K562 (cell line): ENCODE data around the gene TUBA1B. TPM values are rescaled to one million over a fixed set of nuclear protein-coding genes. Genes with fewer than 3 reads are reported as not detected.
A peak's percentile ranks its signal among the peaks of the same experiment; 100 is the strongest.

Experiments
- ATAC-seq: fragments of 200-7000 bp; cut with Tn5 transposase; 3 replicates; pipeline ENCODE4 v1.9.1; 2020; ENCODE audit warnings: moderate library complexity
- BruUV-seq: library from RNA; stranded (reverse); fragments of 400-500 nt; replicated peaks from 2 replicates; lab custom pipeline; 2021; lab: Mats Ljungman, UMichigan
- CTCF ChIA-PET: fragments of 300-600 bp; formaldehyde crosslinking; extraction: SDS; loops from one replicate; lab custom pipeline; 2021; ENCODE audit warnings: low intra/inter-chr PET ratio; lab: Yijun Ruan, JAX
- POLR2A ChIA-PET: fragments of 300-600, 350-650 bp; sonication (Branson Sonifier 250); formaldehyde crosslinking; extraction: SDS; loops from one replicate; lab custom pipeline; 2021; ENCODE audit warnings: antibody characterized with exemption, inconsistent platforms; lab: Yijun Ruan, JAX
- DNase-seq, 4 experiments: peaks; one replicate each; pipeline versions ENCODE4 v3.0.0 to v3.0.0-alpha.2; 2011 to 2018; ENCODE audit warnings: low spot score in 3 of 4, mixed read lengths in 3 of 4; ENCODE audit errors: extremely low read depth in 1 of 4
- FAIRE-seq: peaks from 2 replicates; lab custom pipeline; 2011; peaks lifted over from hg19 to GRCh38; lab: Jason Lieb, UNC
- H2AFZ ChIP-seq: 2 replicates; pipeline ENCODE4 v1.6.0; 2011; ENCODE audit warnings: low read depth, low read length, control low read depth, inconsistent platforms
- H3K27ac ChIP-seq: fragments of 200-600 bp; 3 replicates; pipeline ENCODE4 v1.8.0; 2011; ENCODE audit warnings: low read depth, mild to moderate bottlenecking, control low read depth, inconsistent platforms, low read length, moderate library complexity, mixed read lengths; ENCODE audit errors: extremely low read depth
- H3K27me3 ChIP-seq, 2 experiments: fragments of 300-600 bp in 1 of 2; 2 replicates in 1 of 2; 3 replicates in 1 of 2; pipeline versions ENCODE4 v1.6.0 to v1.8.0; 2011; ENCODE audit warnings: inconsistent platforms in 2 of 2, low read length in 2 of 2, mild to moderate bottlenecking in 1 of 2, mixed read lengths in 1 of 2, moderate library complexity in 1 of 2; ENCODE audit not compliant: control insufficient read depth in 2 of 2, insufficient read depth in 2 of 2
- H3K36me3 ChIP-seq: fragments of 300-600 bp; 3 replicates; pipeline ENCODE4 v1.8.0; 2011; ENCODE audit warnings: mild to moderate bottlenecking, low read length, inconsistent platforms; ENCODE audit not compliant: control insufficient read depth, insufficient read depth
- H3K4me1 ChIP-seq, 2 experiments: fragments of 200-600 bp in 1 of 2; replicated peaks in 1 of 2; 2 replicates in 1 of 2; 3 replicates in 1 of 2; pipeline versions ENCODE4 v1.5.1 to v1.8.0; 2011; ENCODE audit warnings: inconsistent platforms in 2 of 2, low read length in 2 of 2, mild to moderate bottlenecking in 1 of 2, mixed read lengths in 1 of 2, moderate library complexity in 1 of 2; ENCODE audit not compliant: control insufficient read depth in 2 of 2, insufficient read depth in 2 of 2
- H3K4me2 ChIP-seq: 2 replicates; pipeline ENCODE4 v1.6.1; 2011; ENCODE audit warnings: low read length, control low read depth, inconsistent platforms, mixed read lengths; ENCODE audit not compliant: insufficient read depth
- H3K4me3 ChIP-seq: fragments of 200-600 bp; sonication (generic), shearing (Covaris generic); 2 replicates; pipeline ENCODE4 v1.5.1; 2016; ENCODE audit warnings: control low read depth, inconsistent platforms
- H3K79me2 ChIP-seq: fragments of 200-600 bp; 3 replicates; pipeline ENCODE4 v1.8.0; 2011; ENCODE audit warnings: low read length, inconsistent platforms; ENCODE audit not compliant: control insufficient read depth, insufficient read depth
- H3K9ac ChIP-seq, 2 experiments: 2 replicates each; pipeline versions ENCODE4 v1.6.0 to v1.6.1; 2011; ENCODE audit warnings: low read depth in 2 of 2, low read length in 2 of 2, control low read depth in 1 of 2, inconsistent platforms in 1 of 2, mild to moderate bottlenecking in 1 of 2, mixed read lengths in 1 of 2; ENCODE audit not compliant: insufficient read depth in 1 of 2
- H3K9me1 ChIP-seq: one replicate; pipeline ENCODE4 v1.6.0; 2011; ENCODE audit warnings: inconsistent platforms, mild to moderate bottlenecking, low read length, moderate library complexity; ENCODE audit not compliant: control insufficient read depth, insufficient read depth
- H3K9me3 ChIP-seq: replicated peaks from 2 replicates; pipeline ENCODE4 v1.5.1; 2011; ENCODE audit warnings: low read depth, low read length, inconsistent platforms; ENCODE audit not compliant: control insufficient read depth, insufficient read depth
- H4K20me1 ChIP-seq: replicated peaks from 2 replicates; pipeline ENCODE4 v1.6.1; 2011; ENCODE audit warnings: low read length, inconsistent platforms, mixed read lengths; ENCODE audit not compliant: control insufficient read depth, insufficient read depth
- CHCHD3 ChIP-seq: fragments of 250-450 bp; sonication (Bioruptor Pico); IDR thresholded peaks from 2 replicates; pipeline ENCODE4 v2.1.2; 2022; ENCODE audit warnings: mild to moderate bottlenecking
- CHD7 ChIP-seq: fragments of 200-600 bp; sonication (generic); IDR thresholded peaks from one replicate; pipeline ENCODE4 v1.6.1; 2012; ENCODE audit warnings: mild to moderate bottlenecking, low read depth, low read length, inconsistent platforms
- GABPA ChIP-seq: fragments of 200-800 bp; sonication (Bioruptor generic); conservative IDR thresholded peaks from 2 replicates; pipeline ENCODE4 v1.6.1; 2016; ENCODE audit warnings: low read depth, missing genetic modification characterization, missing compliant biosample characterization
- HMBOX1 ChIP-seq: sonication (generic); IDR thresholded peaks from 2 replicates; pipeline ENCODE4 v1.6.1; 2016
- MIER1 ChIP-seq: fragments of 450-650 bp; IDR thresholded peaks from 2 replicates; pipeline ENCODE4 v1.6.1; 2016; ENCODE audit warnings: antibody characterized with exemption, mild to moderate bottlenecking, low read depth
- RFX7 ChIP-seq: fragments of 250-450 bp; sonication (Bioruptor Pico); IDR thresholded peaks from 2 replicates; pipeline ENCODE4 v1.5.1; 2021; ENCODE audit warnings: mild to moderate bottlenecking
- SAP30 ChIP-seq: fragments of 200-600 bp; sonication (generic); IDR thresholded peaks from 2 replicates; pipeline ENCODE4 v1.6.1; 2012; ENCODE audit warnings: borderline replicate concordance, low read depth, mild to moderate bottlenecking, moderate library complexity, low read length, control low read depth, inconsistent platforms; ENCODE audit not compliant: insufficient read depth, poor library complexity, severe bottlenecking
- TBL1XR1 ChIP-seq, 2 experiments: IDR thresholded peaks; 2 replicates each; pipeline ENCODE4 v1.6.1; 2012; ENCODE audit warnings: improper control_type of control experiment in 2 of 2, low read length in 2 of 2, mild to moderate bottlenecking in 1 of 2
- ZNF174 ChIP-seq: fragments of 250-450 bp; sonication (Bioruptor Pico); IDR thresholded peaks from 2 replicates; pipeline ENCODE4 v1.4.0; 2020; ENCODE audit warnings: mild to moderate bottlenecking
- ZNF717 ChIP-seq: fragments of 250-450 bp; sonication (Bioruptor Pico); IDR thresholded peaks from 2 replicates; pipeline ENCODE4 v1.5.0; 2021
- WGBS: fragments of 100-300 bp; shearing (Covaris generic); methylation state at CpG from one replicate; pipeline ENCODE4 v1.1.6; 2016; ENCODE audit warnings: low coverage, mixed read lengths; ENCODE audit not compliant: insufficient coverage; ENCODE audit errors: missing lambda C conversion rate; 5-methylcytosine and 5-hydroxymethylcytosine counted together
- in situ Hi-C: fragments of 300-500 bp; cut with MboI; formaldehyde crosslinking; loops from 4 replicates; pipeline ENCODE4 v1.15.0; 2018; ENCODE audit warnings: inconsistent platforms, mixed read lengths
- intact Hi-C: fragments of 100-400 bp; cut with micrococcal nuclease; formaldehyde crosslinking; loops from 2 replicates; pipeline ENCODE4 v1.14.2; 2022
- polyA plus RNA-seq, 8 experiments: library from polyadenylated mRNA; depleted of rRNA in 4 of 8; stranded (reverse) in 5 of 8; unstranded in 3 of 8; fragments of >200 nt; fragmentation: Nextera tagmentation in 2 of 8; fragmentation: Illumina TruSeq in 1 of 8; extraction: Ambion mirVana in 2 of 8; extraction: Trizol in 1 of 8; gene quantifications; 2 replicates each; pipeline versions ENCODE4 v1.2.1 to v1.2.3, GENCODE V29; 2011 to 2014; ENCODE audit warnings: inconsistent platforms in 1 of 8, missing spikeins in 1 of 8
- total RNA-seq, 7 experiments: library from RNA; depleted of rRNA in 6 of 7; stranded (reverse); fragments of >200 nt in 6 of 7; fragmentation: Illumina TruSeq in 2 of 7; extraction: Trizol in 2 of 7; gene quantifications; 2 replicates each; pipeline versions ENCODE4 v1.2.1 to v1.2.3, GENCODE V29; 2011 to 2021; ENCODE audit warnings: low replicate concordance in 1 of 7

Gene TUBA1B
- total and polyA plus RNA-seq, 9 of the 15 experiments (the other 6 are each of a cell fraction or from before 2014, with no cell fraction given), result 2,189 to 4,624 (median 2,628) TPM

GRCh38 chr12:49093792-49094159 lies 37.4 kb downstream of the TUBA1B start:
- CTCF ChIA-PET, result interaction anchor here (0.7 kb wide), 1 partner anchor 96 kb away, joined by 3 read pairs; no protein-coding TSS in a partner anchor
- peak overlapping the region; percentile 91; the same call in 2 of the 3 replicates for H3K27ac ChIP-seq
- ATAC-seq (no peak), FAIRE-seq (no peak), DNase-seq (peak in 2 of 4 experiments; percentile 21 to 32)
- in situ Hi-C loops, result no loop called here
- H3K9me1 ChIP-seq, result peaks cover 4% of the 10 kb centered on the region
- peaks cover 12% of the 10 kb centered on the region; the same call in 1 of the 3 replicates for H3K79me2 ChIP-seq
- H3K27me3 ChIP-seq, result no peaks in the 10 kb centered on the region
- no peaks in the 10 kb centered on the region for H4K20me1 ChIP-seq
- intact Hi-C loops, result loop anchor here (1.0 kb wide), 1 partner anchor 141 kb away; no protein-coding TSS in a partner anchor
- no peak overlapping the region; the same call in 1 of the 2 replicates for H3K4me2 ChIP-seq
- POLR2A ChIA-PET, result interaction anchor here (0.5 to 6.6 kb wide), 10 partner anchors 9 to 201 kb away, joined by 3 to 103 read pairs (median 4); partner anchors contain the start of genes LMBR1L, PRPH and TUBA1B
- peak overlapping the region; percentile 92 for H2AFZ ChIP-seq
- no peaks in the 10 kb centered on the region for H3K9me3 ChIP-seq
- 24% methylated on average over 5 of the region's 9 CpGs for WGBS
- no TSS peak for BruUV-seq
- peak overlapping the region; percentile 65 to 85; a peak in 2 of 4 replicates for H3K9ac ChIP-seq
- H3K4me1 ChIP-seq, result peaks cover 62 to 67% of the 10 kb centered on the region in 2 experiments
- H3K36me3 ChIP-seq, result peaks cover 22% of the 10 kb centered on the region; the same call in 1 of the 3 replicates
- peak overlapping the region; percentile 15; the same call in 1 of the 2 replicates for H3K4me3 ChIP-seq
- TF ChIP-seq SAP30 (peak; percentile 37), ZNF717 (CRISPR knock-in tag) (no peak), ZNF174 (CRISPR knock-in tag) (no peak), HMBOX1 (peak; percentile 52; the same call in 1 of the 2 replicates), MIER1 (no peak), CHD7 (no peak), CHCHD3 (CRISPR knock-in tag) (no peak), RFX7 (CRISPR knock-in tag) (no peak), TBL1XR1 (IDR thresholded peaks at IDR 0.05; ENCODE audit: low read length in 2 of 2) (no peak), GABPA (tag) (no peak)
